IMR-90 (cell line): Measurements from ENCODE around the gene NEGR1. TPM values are rescaled to one million over a fixed set of nuclear protein-coding genes. Genes with fewer than 3 reads are reported as not detected.

Experiments used
- ATAC-seq: fragments of 200-7000 bp; cut with Tn5 transposase; 2 replicates; pipeline ENCODE4 v1.9.1; 2020; ENCODE audit warnings: low read depth, mild to moderate bottlenecking, moderate library complexity
- BruUV-seq: library from RNA; stranded (reverse); fragments of 400-500 nt; replicated peaks from 2 replicates; lab custom pipeline; 2021; lab: Mats Ljungman, UMichigan
- CTCF ChIA-PET: fragments of 300-600 bp; formaldehyde crosslinking; extraction: SDS; loops from one replicate; lab custom pipeline; 2021; ENCODE audit warnings: antibody characterized with exemption; lab: Yijun Ruan, JAX
- POLR2A ChIA-PET: fragments of 300-600 bp; sonication (Branson Sonifier 250); formaldehyde crosslinking; loops from one replicate; lab custom pipeline; 2022; ENCODE audit warnings: antibody characterized with exemption; ENCODE audit not compliant: unreplicated experiment; lab: Charles Lee
- DNase-seq: peaks from one replicate; pipeline ENCODE4 v3.0.0; 2013
- H2AFZ ChIP-seq: replicated peaks from 2 replicates; pipeline ENCODE3; 2013; ENCODE audit warnings: low read length, mild to moderate bottlenecking; ENCODE audit not compliant: poor library complexity
- H2AK5ac ChIP-seq: 2 replicates; pipeline ENCODE4 v1.6.1; 2013; ENCODE audit warnings: low read depth, low read length, inconsistent platforms
- H2AK9ac ChIP-seq: replicated peaks from 2 replicates; pipeline ENCODE3; 2013; ENCODE audit warnings: mild to moderate bottlenecking, low read depth, low read length, moderate library complexity; ENCODE audit not compliant: poor library complexity
- H2BK120ac ChIP-seq: 2 replicates; pipeline ENCODE4 v1.6.1; 2013; ENCODE audit warnings: low read depth, low read length, inconsistent platforms
- H2BK15ac ChIP-seq: 3 replicates; pipeline ENCODE4 v1.6.1; 2013; ENCODE audit warnings: low read depth, low read length, inconsistent platforms
- H2BK20ac ChIP-seq: 2 replicates; pipeline ENCODE4 v1.6.1; 2013; ENCODE audit warnings: low read depth, mild to moderate bottlenecking, inconsistent platforms, low read length, moderate library complexity
- H2BK5ac ChIP-seq: 2 replicates; pipeline ENCODE4 v1.6.1; 2013; ENCODE audit warnings: mild to moderate bottlenecking, low read depth, low read length, inconsistent platforms; ENCODE audit not compliant: poor library complexity, severe bottlenecking
- H3K14ac ChIP-seq: replicated peaks from 2 replicates; pipeline ENCODE4 v1.6.1; 2013; ENCODE audit warnings: low read depth, low read length, inconsistent platforms
- H3K18ac ChIP-seq: 2 replicates; pipeline ENCODE4 v1.6.1; 2013; ENCODE audit warnings: low read depth, low read length, control low read depth
- H3K23ac ChIP-seq: 2 replicates; pipeline ENCODE4 v1.6.1; 2013; ENCODE audit warnings: low read depth, low read length, inconsistent platforms
- H3K27ac ChIP-seq: 2 replicates; pipeline ENCODE4 v1.5.1; 2013; ENCODE audit warnings: mild to moderate bottlenecking, control low read depth, low read length; ENCODE audit not compliant: insufficient read depth
- H3K27me3 ChIP-seq: 2 replicates; pipeline ENCODE4 v1.6.1; 2013; ENCODE audit warnings: low read length; ENCODE audit not compliant: control insufficient read depth, insufficient read depth
- H3K36me3 ChIP-seq: 2 replicates; pipeline ENCODE4 v1.6.1; 2013; ENCODE audit warnings: low read length, mixed read lengths; ENCODE audit not compliant: control insufficient read depth, insufficient read depth
- H3K4ac ChIP-seq: 2 replicates; pipeline ENCODE4 v1.6.1; 2013; ENCODE audit warnings: low read depth, low read length, inconsistent platforms
- H3K4me1 ChIP-seq: 2 replicates; pipeline ENCODE4 v1.6.1; 2013; ENCODE audit warnings: low read length, mixed read lengths; ENCODE audit not compliant: control insufficient read depth, insufficient read depth
- H3K4me2 ChIP-seq: 2 replicates; pipeline ENCODE4 v1.6.1; 2013; ENCODE audit warnings: low read depth, mild to moderate bottlenecking, control low read depth, low read length, moderate library complexity
- H3K4me3 ChIP-seq: 2 replicates; pipeline ENCODE4 v1.5.1; 2013; ENCODE audit warnings: low read depth, mild to moderate bottlenecking, control low read depth, low read length, moderate library complexity; ENCODE audit not compliant: insufficient read depth
- H3K56ac ChIP-seq: 2 replicates; pipeline ENCODE4 v1.6.1; 2013; ENCODE audit warnings: low read length, inconsistent platforms; ENCODE audit not compliant: insufficient read depth; ENCODE audit errors: extremely low read depth
- H3K79me1 ChIP-seq, 2 experiments: 2 replicates each; pipeline ENCODE4 v1.6.1; 2013; ENCODE audit warnings: low read length in 2 of 2, inconsistent platforms in 1 of 2, low read depth in 1 of 2
- H3K9ac ChIP-seq: 2 replicates; pipeline ENCODE4 v1.6.1; 2013; ENCODE audit warnings: low read depth, low read length, control low read depth
- H3K9me1 ChIP-seq: 2 replicates; pipeline ENCODE4 v1.6.1; 2013; ENCODE audit warnings: low read length, inconsistent platforms; ENCODE audit not compliant: insufficient read depth
- H3K9me3 ChIP-seq: 2 replicates; pipeline ENCODE4 v1.6.1; 2013; ENCODE audit warnings: low read length; ENCODE audit not compliant: control insufficient read depth, insufficient read depth
- H4K20me1 ChIP-seq: 2 replicates; pipeline ENCODE4 v1.6.1; 2013; ENCODE audit warnings: low read length, inconsistent platforms; ENCODE audit not compliant: insufficient read depth
- H4K5ac ChIP-seq: 2 replicates; pipeline ENCODE4 v1.6.1; 2013; ENCODE audit warnings: mild to moderate bottlenecking, low read depth, low read length, control low read depth
- H4K8ac ChIP-seq, 2 experiments: 2 replicates each; pipeline ENCODE4 v1.6.1; 2013; ENCODE audit warnings: low read depth in 2 of 2, low read length in 2 of 2, control low read depth in 1 of 2, inconsistent platforms in 1 of 2
- H4K91ac ChIP-seq: 2 replicates; pipeline ENCODE4 v1.6.1; 2013; ENCODE audit warnings: low read depth, low read length, inconsistent platforms; ENCODE audit not compliant: insufficient read depth
- CEBPB ChIP-seq: IDR thresholded peaks from 2 replicates; pipeline ENCODE4 v1.6.1; 2012; ENCODE audit warnings: low read depth, low read length, improper control_type of control experiment
- WGBS, 2 experiments: methylation state at CpG; one replicate each; pipeline versions ENCODE4 v1.1.5 to v1.1.7; 2013; ENCODE audit warnings: missing lambda C conversion rate in 2 of 2; ENCODE audit not compliant: insufficient read length in 1 of 2; ENCODE audit errors: extremely low coverage in 2 of 2; 5-methylcytosine and 5-hydroxymethylcytosine counted together
- dilution Hi-C: fragments of 300-500 bp; cut with HindIII; formaldehyde crosslinking; loops from one replicate; pipeline ENCODE4 v1.14.3; 2018; ENCODE audit warnings: low sequenced_read_pairs; ENCODE audit not compliant: unreplicated experiment
- in situ Hi-C: fragments of 300-500 bp; cut with MboI; formaldehyde crosslinking; loops from 3 replicates; pipeline ENCODE4 v1.14.3; 2019; ENCODE audit warnings: low sequenced_read_pairs, inconsistent platforms, mixed read lengths
- intact Hi-C: fragments of 100-400 bp; cut with micrococcal nuclease; formaldehyde crosslinking; loops from 2 replicates; pipeline ENCODE4 v1.10.0; 2022
- polyA plus RNA-seq, 3 experiments: library from polyadenylated mRNA; depleted of rRNA; stranded (reverse); fragments of >200 nt; gene quantifications; 2 replicates each; pipeline ENCODE4 v1.2.3, GENCODE V29; 2012; ENCODE audit warnings: low replicate concordance in 1 of 3
- total RNA-seq: library from RNA; depleted of rRNA; stranded (reverse); fragments of >200 nt; gene quantifications from 2 replicates; pipeline ENCODE4 v1.2.3, GENCODE V29; 2012

Gene NEGR1
- total and polyA plus RNA-seq, 2 of the 4 experiments (the other 2 are of a cell fraction), result 5.1 to 9.1 TPM

GRCh38 chr1:71422221-71422620 lies 860.1 kb downstream of the NEGR1 start:
- H3K9me3 ChIP-seq, result no peaks in the 10 kb centered on the region
- H3K27me3 ChIP-seq, result no peaks in the 10 kb centered on the region
- WGBS, 2 experiments, result no CpG with 5 or more reads among the region's 6 CpGs
- CTCF ChIA-PET, result no interaction called here
- no peak overlapping the region for H3K4ac ChIP-seq
- H3K14ac ChIP-seq, result no peak overlapping the region
- H4K91ac ChIP-seq, result no peak overlapping the region
- no peak overlapping the region for H3K27ac ChIP-seq
- no peak overlapping the region for H2AFZ ChIP-seq
- no peak overlapping the region for H3K56ac ChIP-seq
- H2BK120ac ChIP-seq, result no peak overlapping the region
- no peak overlapping the region for H2BK5ac ChIP-seq
- H4K8ac ChIP-seq, result no peak overlapping the region
- no peak overlapping the region for H4K5ac ChIP-seq
- H2AK9ac ChIP-seq, result no peak overlapping the region
- no peak for TF ChIP-seq CEBPB
- no peak overlapping the region for H3K18ac ChIP-seq
- no peaks in the 10 kb centered on the region for H4K20me1 ChIP-seq
- POLR2A ChIA-PET, result no interaction called here
- no peak for ATAC-seq
- H3K4me3 ChIP-seq, result no peak overlapping the region
- no peaks in the 10 kb centered on the region for H3K36me3 ChIP-seq
- H3K9ac ChIP-seq, result no peak overlapping the region
- no TSS peak for BruUV-seq
- in situ Hi-C loops, result no loop called here
- no peak overlapping the region for H3K4me2 ChIP-seq
- intact Hi-C loops, result no loop called here
- H3K4me1 ChIP-seq, result no peaks in the 10 kb centered on the region
- no peak overlapping the region for H2BK15ac ChIP-seq
- DNase-seq, result no peak
- dilution Hi-C loops, result no loop called here
- no peak overlapping the region for H2AK5ac ChIP-seq
- no peaks in the 10 kb centered on the region for H3K9me1 ChIP-seq
- no peak overlapping the region for H2BK20ac ChIP-seq
- no peaks in the 10 kb centered on the region; a peak in 1 of 4 replicates for H3K79me1 ChIP-seq
- no peak overlapping the region for H3K23ac ChIP-seq
